GM04504 (cell line): ENCODE data around the gene CR2.
"Not testable (repeated sequence)": the region's sequence is repeated elsewhere in the genome, so short reads cannot be mapped to it uniquely, and the experiment has no call there.

ENCODE experiments used
- DNase-seq: peaks from one replicate; pipeline ENCODE4 v3.0.0-alpha.2; 2012; ENCODE audit warnings: low read depth

The CR2 gene

GRCh38 chr1:207454046-207454964, at the start of gene CR2:
Gene CR2, plus strand, starts transcription at chr1:207454328. Its CDS starts 91 bp downstream, at chr1:207454419.
- no peak for DNase-seq

- DNase-seq: no peak
These were observed 49.1 kb upstream of the CR2 start for GRCh38 chr1:207404849-207405525.

- DNase-seq: no peak
These were observed 48.3 kb upstream of the CR2 start for GRCh38 chr1:207405814-207406213.

GRCh38 chr1:207407655-207408260, 46.4 kb upstream of the CR2 start:
- DNase-seq: no peak

- no peak for DNase-seq
These were observed 41.3 kb upstream of the CR2 start for GRCh38 chr1:207412845-207413244.

GRCh38 chr1:207414606-207415108, 39.5 kb upstream of the CR2 start:
- no peak for DNase-seq

- no peak for DNase-seq
These were observed 37.1 kb upstream of the CR2 start for GRCh38 chr1:207417076-207417475.

- no peak for DNase-seq
These were observed 35.8 kb upstream of the CR2 start for GRCh38 chr1:207418351-207418750.

GRCh38 chr1:207420109-207420508, 34.0 kb upstream of the CR2 start:
- no peak for DNase-seq

- no peak for DNase-seq
These were observed 33.0 kb upstream of the CR2 start for GRCh38 chr1:207421078-207421477.

- no peak for DNase-seq
These were observed 30.4 kb upstream of the CR2 start for GRCh38 chr1:207423560-207424292.

- DNase-seq: no peak
These were observed 29.5 kb upstream of the CR2 start for GRCh38 chr1:207424570-207425131.

- no peak for DNase-seq
These were observed 26.1 kb upstream of the CR2 start for GRCh38 chr1:207427832-207428585.

- no peak for DNase-seq
These were observed 25.3 kb upstream of the CR2 start for GRCh38 chr1:207428783-207429182.

GRCh38 chr1:207429963-207430362, 24.2 kb upstream of the CR2 start:
- no peak for DNase-seq

GRCh38 chr1:207430602-207431001, 23.5 kb upstream of the CR2 start:
- no peak for DNase-seq

GRCh38 chr1:207431508-207431907, 22.6 kb upstream of the CR2 start:
- no peak for DNase-seq

- no peak for DNase-seq
These were observed 20.7 kb upstream of the CR2 start for GRCh38 chr1:207433435-207433834.

GRCh38 chr1:207436746-207437145, 17.4 kb upstream of the CR2 start:
- not testable (repeated sequence) for DNase-seq

GRCh38 chr1:207440626-207441025, 13.5 kb upstream of the CR2 start:
- no peak for DNase-seq
